Activated T-cell treated with anti-CD3 and anti-CD28 coated beads, Interleukin-2, amount 50 U/mL, for 4 hours (primary cell): Measurements from ENCODE around the gene INSRR. TPM values are rescaled to one million over a fixed set of nuclear protein-coding genes. Genes with fewer than 3 reads are reported as not detected.

Experiments
- ATAC-seq, 2 donors: fragments of 200-7000 bp; cut with Tn5 transposase; one replicate each; pipeline ENCODE4 v1.10.0; 2021
- DNase-seq: peaks from one replicate; pipeline ENCODE4 v3.0.0-alpha.2; 2020
- H3K27me3 Mint-ChIP-seq: one replicate; pipeline ENCODE4 v1.8.0; 2021; ENCODE audit warnings: low read depth, mixed read lengths
- H3K36me3 Mint-ChIP-seq: one replicate; pipeline ENCODE4 v1.8.0; 2022; ENCODE audit warnings: mixed read lengths; ENCODE audit not compliant: insufficient read depth
- H3K4me1 Mint-ChIP-seq: one replicate; pipeline ENCODE4 v1.8.0; 2021; ENCODE audit warnings: low read depth, mixed read lengths
- H3K4me3 Mint-ChIP-seq: one replicate; pipeline ENCODE4 v1.8.0; 2021; ENCODE audit warnings: mild to moderate bottlenecking, moderate library complexity, mixed read lengths
- H3K9me3 Mint-ChIP-seq: one replicate; pipeline ENCODE4 v1.8.0; 2021; ENCODE audit warnings: mixed read lengths
- total RNA-seq, 3 donors: library from RNA; stranded (reverse); gene quantifications; one replicate each; pipeline ENCODE4 v1.2.1, GENCODE V29; 2021

Gene INSRR
- total RNA-seq, result under 1 TPM in 1 of 3 donors, not detected in 2; 0.11 TPM

DNA sequence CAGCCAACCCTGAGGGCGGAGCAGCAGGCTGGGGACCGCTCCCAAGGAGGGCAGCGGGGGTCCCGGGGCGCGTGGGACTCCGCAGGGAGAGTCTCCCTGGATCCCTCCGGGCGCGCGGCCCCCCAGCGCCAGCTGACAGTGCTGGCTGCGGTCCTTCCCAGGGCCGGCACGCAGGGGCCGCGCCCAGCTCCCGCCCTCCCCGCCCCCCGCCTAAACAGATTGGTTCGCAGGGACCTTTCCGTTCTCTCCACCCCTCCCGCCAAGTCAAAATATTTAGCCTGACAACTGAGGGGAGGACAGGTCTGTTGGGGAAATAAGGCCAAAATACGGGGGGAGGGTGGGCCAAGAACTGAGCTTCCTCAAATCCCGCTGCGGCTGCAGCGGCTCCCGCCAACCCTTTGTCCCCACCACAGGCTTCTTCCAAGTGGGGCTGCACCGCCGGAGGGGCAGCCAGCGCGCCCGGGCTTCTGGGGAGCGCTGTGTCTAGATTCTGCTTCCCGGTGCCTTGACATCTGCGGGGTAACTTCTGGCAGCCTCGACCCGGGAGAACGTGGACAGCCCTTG is at the start of gene INSRR:
Gene INSRR (minus strand): TSS at position 159 of the 564 bp plus-strand sequence. CDS start 496 bp downstream, outside the sequence.
- ATAC-seq (no peak), DNase-seq (no peak)
- Mint-ChIP-seq H3K4me1 (peaks cover 24% of the 10 kb centered on the region), H3K4me3 (peak within 1 kb of the TSS; percentile 77), H3K9me3 (no peaks in the 10 kb centered on the region), H3K27me3 (peaks cover 59% of the 10 kb centered on the region), H3K36me3 (no peaks in the 10 kb centered on the region)

DNA sequence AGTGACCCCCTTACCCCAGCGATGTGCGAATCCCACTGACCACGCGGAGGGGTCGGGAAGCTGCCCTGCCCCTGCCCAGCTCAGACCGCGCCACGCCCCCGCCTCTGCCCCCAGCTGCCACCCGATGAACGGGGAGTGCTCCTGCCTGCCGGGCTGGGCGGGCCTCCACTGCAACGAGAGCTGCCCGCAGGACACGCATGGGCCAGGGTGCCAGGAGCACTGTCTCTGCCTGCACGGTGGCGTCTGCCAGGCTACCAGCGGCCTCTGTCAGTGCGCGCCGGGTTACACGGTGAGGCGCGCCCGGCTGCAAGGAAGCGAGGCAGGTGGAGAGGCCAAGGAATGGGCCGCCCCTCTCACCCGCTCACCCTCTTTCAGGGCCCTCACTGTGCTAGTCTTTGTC is 49.6 kb upstream of the INSRR start:
- H3K4me3 Mint-ChIP-seq, result no peak overlapping the region
- H3K36me3 Mint-ChIP-seq, result no peaks in the 10 kb centered on the region
- no peak for DNase-seq

DNA sequence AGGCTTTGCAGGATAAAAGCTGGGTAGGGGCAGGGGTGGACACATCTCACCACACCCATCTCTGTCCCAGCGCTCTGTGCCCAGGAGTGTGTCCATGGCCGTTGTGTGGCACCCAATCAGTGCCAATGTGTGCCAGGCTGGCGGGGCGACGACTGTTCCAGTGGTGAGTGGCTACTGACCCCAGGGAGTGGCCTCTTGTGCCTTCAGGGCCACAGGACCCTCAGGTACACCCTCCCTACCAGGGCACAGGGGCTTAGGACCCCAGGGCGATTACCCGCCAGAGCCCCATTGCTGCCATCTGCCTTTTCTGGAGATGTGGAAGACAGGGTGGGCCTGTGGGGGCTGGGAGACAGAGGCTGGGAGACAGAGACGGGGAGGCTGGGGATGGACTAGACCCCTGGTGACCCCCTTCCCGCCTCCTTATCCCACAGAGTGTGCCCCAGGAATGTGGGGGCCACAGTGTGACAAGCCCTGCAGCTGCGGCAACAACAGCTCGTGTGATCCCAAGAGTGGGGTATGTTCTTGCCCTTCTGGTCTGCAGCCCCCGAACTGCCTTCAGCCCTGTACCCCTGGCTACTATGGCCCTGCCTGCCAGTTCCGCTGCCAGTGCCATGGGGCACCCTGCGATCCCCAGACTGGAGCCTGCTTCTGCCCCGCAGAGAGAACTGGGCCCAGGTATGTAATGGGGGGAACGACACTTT is 47.4 kb upstream of the INSRR start:
- DNase-seq, result no peak
- H3K4me3 Mint-ChIP-seq, result no peak overlapping the region

More for the DNA sequence above, 49.6 kb upstream of the INSRR start:
- Mint-ChIP-seq H3K4me1 (no peaks in the 10 kb centered on the region), H3K9me3 (no peaks in the 10 kb centered on the region), H3K27me3 (peaks cover 16% of the 10 kb centered on the region)
- no peak for ATAC-seq

GRCh38 chr1:156905651-156906050 is 46.7 kb upstream of the INSRR start:
- Mint-ChIP-seq H3K36me3 (no peaks in the 10 kb centered on the region), H3K4me3 (no peak overlapping the region), H3K4me1 (no peaks in the 10 kb centered on the region), H3K9me3 (no peaks in the 10 kb centered on the region), H3K27me3 (peaks cover 16% of the 10 kb centered on the region)
- ATAC-seq, result no peak
- no peak for DNase-seq

More for the DNA sequence above, 47.4 kb upstream of the INSRR start:
- H3K9me3 Mint-ChIP-seq, result no peaks in the 10 kb centered on the region
- no peaks in the 10 kb centered on the region for H3K36me3 Mint-ChIP-seq
- H3K27me3 Mint-ChIP-seq, result peaks cover 16% of the 10 kb centered on the region
- H3K4me1 Mint-ChIP-seq, result no peaks in the 10 kb centered on the region
- ATAC-seq, result no peak

- DNase-seq (no peak), ATAC-seq (no peak)
- Mint-ChIP-seq H3K36me3 (no peaks in the 10 kb centered on the region), H3K4me3 (no peak overlapping the region), H3K9me3 (no peaks in the 10 kb centered on the region), H3K4me1 (no peaks in the 10 kb centered on the region), H3K27me3 (peaks cover 20% of the 10 kb centered on the region)
These were observed 46.3 kb upstream of the INSRR start for GRCh38 chr1:156905176-156905575.

GRCh38 chr1:156904187-156904959 is 45.5 kb upstream of the INSRR start:
- no peak overlapping the region for H3K4me3 Mint-ChIP-seq
- no peaks in the 10 kb centered on the region for H3K36me3 Mint-ChIP-seq

DNA sequence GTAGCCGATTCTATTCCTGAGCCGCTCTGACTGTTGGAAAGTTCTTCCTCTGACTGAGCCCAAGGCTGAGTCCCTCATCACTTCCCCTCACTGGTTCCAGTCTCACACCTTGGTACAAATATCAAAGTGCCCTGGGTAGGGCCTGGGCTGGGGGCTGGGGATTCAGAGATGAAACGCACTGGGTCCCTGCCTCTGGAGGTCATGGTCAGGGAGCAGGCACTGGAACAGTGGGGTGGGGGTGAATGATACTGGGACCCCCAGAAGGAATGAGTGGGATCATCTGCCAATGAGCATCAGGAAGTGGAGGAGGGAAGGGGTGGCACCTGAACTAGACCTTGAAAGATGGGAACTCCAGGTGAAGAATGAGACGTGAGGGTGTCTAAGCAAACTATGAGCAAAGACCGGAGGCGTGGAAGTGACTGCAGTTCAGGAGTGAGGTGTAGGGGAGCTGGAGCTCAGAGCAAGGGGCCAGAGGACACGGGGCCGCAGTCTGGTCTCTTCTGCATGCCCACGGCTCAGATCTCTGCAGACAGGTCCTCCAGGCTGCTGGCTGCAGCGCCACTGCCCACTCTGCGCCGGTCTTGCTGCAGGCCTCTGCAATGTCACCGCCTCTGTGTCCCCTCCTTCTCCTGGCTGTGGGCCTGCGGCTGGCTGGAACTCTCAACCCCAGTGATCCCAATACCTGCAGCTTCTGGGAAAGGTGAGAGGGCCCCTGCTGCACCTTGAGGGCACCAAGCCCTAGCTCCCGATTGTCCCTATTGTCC is 44.6 kb upstream of the INSRR start:
- Mint-ChIP-seq H3K27me3 (peaks cover 24% of the 10 kb centered on the region), H3K4me3 (no peak overlapping the region), H3K36me3 (no peaks in the 10 kb centered on the region), H3K4me1 (peaks cover under 1% of the 10 kb centered on the region), H3K9me3 (no peaks in the 10 kb centered on the region)
- ATAC-seq, result no peak
- DNase-seq, result no peak

More at GRCh38 chr1:156904187-156904959, 45.5 kb upstream of the INSRR start:
- Mint-ChIP-seq H3K9me3 (no peaks in the 10 kb centered on the region), H3K4me1 (no peaks in the 10 kb centered on the region), H3K27me3 (peaks cover 21% of the 10 kb centered on the region)
- DNase-seq, result no peak
- no peak for ATAC-seq

GRCh38 chr1:156901966-156902915 is 43.3 kb upstream of the INSRR start:
- no peak for ATAC-seq

GRCh38 chr1:156901590-156901900 is 42.6 kb upstream of the INSRR start:
- Mint-ChIP-seq H3K4me3 (no peak overlapping the region), H3K4me1 (peaks cover 4% of the 10 kb centered on the region), H3K27me3 (peaks cover 27% of the 10 kb centered on the region), H3K36me3 (no peaks in the 10 kb centered on the region), H3K9me3 (no peaks in the 10 kb centered on the region)
- ATAC-seq, result no peak
- DNase-seq, result no peak

More at GRCh38 chr1:156901966-156902915, 43.3 kb upstream of the INSRR start:
- no peaks in the 10 kb centered on the region for H3K36me3 Mint-ChIP-seq
- peaks cover 4% of the 10 kb centered on the region for H3K4me1 Mint-ChIP-seq
- no peak for DNase-seq
- no peak overlapping the region for H3K4me3 Mint-ChIP-seq
- H3K27me3 Mint-ChIP-seq, result peaks cover 26% of the 10 kb centered on the region
- H3K9me3 Mint-ChIP-seq, result no peaks in the 10 kb centered on the region

- Mint-ChIP-seq H3K36me3 (no peaks in the 10 kb centered on the region), H3K27me3 (peaks cover 30% of the 10 kb centered on the region), H3K9me3 (no peaks in the 10 kb centered on the region), H3K4me3 (no peak overlapping the region), H3K4me1 (peaks cover 4% of the 10 kb centered on the region)
- no peak for DNase-seq
- ATAC-seq, result no peak
These were observed 42.1 kb upstream of the INSRR start for GRCh38 chr1:156900896-156901589.

DNA sequence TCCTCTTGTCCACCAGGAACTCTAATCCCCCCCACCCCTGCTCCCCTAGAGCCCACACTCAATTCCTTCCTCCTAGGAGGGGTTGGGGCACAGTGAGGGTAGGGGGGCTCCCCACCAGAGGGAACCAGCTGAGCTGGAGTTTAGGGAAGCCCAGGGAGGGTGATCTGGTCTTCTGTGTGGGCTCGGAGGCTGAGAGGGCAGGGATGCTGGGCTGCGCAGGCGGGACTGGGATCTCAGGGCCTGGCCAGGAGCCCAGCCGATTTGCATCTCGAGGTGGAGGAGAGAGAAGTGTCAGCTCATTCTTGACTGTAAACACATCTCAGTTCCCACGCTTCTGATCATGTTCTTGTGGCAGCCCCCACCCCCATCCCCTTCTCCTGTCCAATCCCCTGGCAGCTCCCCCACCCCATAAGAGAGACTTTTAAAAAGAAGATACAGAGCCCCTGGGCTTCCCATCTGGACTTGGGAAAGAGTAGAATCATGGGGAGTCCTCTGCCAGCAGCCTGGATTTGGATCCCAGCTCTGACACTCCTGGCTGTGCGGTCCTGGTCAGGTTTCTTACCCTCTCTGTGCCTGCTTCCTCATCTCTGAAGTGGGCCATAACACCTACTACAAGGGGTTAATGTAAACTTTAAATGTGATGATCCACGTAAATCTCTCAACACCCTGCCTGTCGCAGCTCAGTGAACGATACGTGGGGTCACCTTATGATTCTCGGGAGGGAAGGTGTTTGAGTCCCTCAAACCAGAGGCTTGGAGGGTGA is 41.2 kb upstream of the INSRR start:
- Mint-ChIP-seq H3K4me1 (peaks cover 4% of the 10 kb centered on the region), H3K27me3 (peaks cover 36% of the 10 kb centered on the region), H3K4me3 (no peak overlapping the region), H3K9me3 (no peaks in the 10 kb centered on the region), H3K36me3 (no peaks in the 10 kb centered on the region)
- ATAC-seq (no peak), DNase-seq (no peak)

DNA sequence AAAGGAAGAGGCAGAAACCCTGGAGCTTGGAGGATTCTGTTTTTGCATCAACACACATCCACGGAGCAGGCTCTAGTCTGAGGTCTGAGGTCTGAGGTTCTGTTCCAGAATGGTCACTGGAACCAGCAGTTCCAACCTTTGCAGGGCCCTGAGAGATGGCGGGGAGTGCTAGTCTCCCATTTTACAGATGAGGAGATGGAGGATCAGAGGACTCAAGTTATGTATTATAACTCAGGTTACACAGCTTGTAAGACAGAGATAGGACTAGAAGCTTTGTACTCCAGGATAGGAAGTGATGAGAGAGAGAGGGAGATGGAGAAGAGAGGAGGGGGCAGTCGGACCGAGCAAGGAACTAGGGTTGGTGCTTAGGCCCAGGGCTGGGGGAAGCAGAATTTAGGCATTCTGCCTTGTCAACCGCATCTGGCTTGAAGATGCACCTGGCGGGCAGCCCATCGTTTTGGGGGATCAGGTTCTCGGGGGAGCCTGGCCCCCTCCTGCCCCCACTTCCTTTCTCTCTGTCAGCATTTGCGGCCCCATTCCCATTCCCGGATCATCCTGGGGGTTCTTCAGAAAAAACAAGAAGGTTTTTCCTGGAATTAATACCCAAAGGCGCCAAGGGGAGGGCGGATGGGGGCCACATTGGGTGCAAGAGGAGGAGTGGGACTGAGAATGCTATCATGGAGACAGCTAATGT is 40.2 kb upstream of the INSRR start:
- ATAC-seq (no peak), DNase-seq (no peak)
- Mint-ChIP-seq H3K36me3 (no peaks in the 10 kb centered on the region), H3K27me3 (peaks cover 43% of the 10 kb centered on the region), H3K4me1 (peaks cover 4% of the 10 kb centered on the region), H3K9me3 (no peaks in the 10 kb centered on the region), H3K4me3 (no peak overlapping the region)
